Neural cell (in vitro differentiated cells): ENCODE data around the gene PAX8. TPM values are rescaled to one million over a fixed set of nuclear protein-coding genes. Genes with fewer than 3 reads are reported as not detected.

ENCODE experiments used
- H2AFZ ChIP-seq: fragments of 200-600, 300-800 bp; sonication (generic), shearing (Covaris generic); 2 replicates; pipeline ENCODE4 v1.6.0; 2014; ENCODE audit warnings: low read depth, mild to moderate bottlenecking, antibody characterized with exemption, low read length, moderate library complexity
- H3F3A ChIP-seq: fragments of 200-600 bp; shearing (Covaris generic); 2 replicates; pipeline ENCODE4 v1.6.1; 2016; ENCODE audit warnings: mild to moderate bottlenecking, moderate library complexity, mixed read lengths, antibody characterized with exemption, low read length; ENCODE audit not compliant: insufficient read depth, poor library complexity, severe bottlenecking
- H3K27ac ChIP-seq: fragments of 200-600, 300-800 bp; sonication (generic), shearing (Covaris generic); 2 replicates; pipeline ENCODE4 v1.5.1; 2014; ENCODE audit warnings: mild to moderate bottlenecking, low read length, moderate library complexity
- H3K27me3 ChIP-seq: fragments of 300-800, 200-600 bp; sonication (generic), shearing (Covaris generic); 2 replicates; pipeline ENCODE4 v1.6.0; 2014; ENCODE audit warnings: mild to moderate bottlenecking, low read depth, low read length, moderate library complexity; ENCODE audit not compliant: insufficient read depth
- H3K36me3 ChIP-seq: fragments of 300-800, 200-600 bp; sonication (generic), shearing (Covaris generic); 2 replicates; pipeline ENCODE4 v1.5.1; 2014; ENCODE audit warnings: mild to moderate bottlenecking, antibody characterized with exemption, low read length, moderate library complexity; ENCODE audit not compliant: insufficient read depth
- H3K4me2 ChIP-seq: fragments of 300-800, 200-600 bp; sonication (generic), shearing (Covaris generic); 2 replicates; pipeline ENCODE4 v1.6.0; 2014; ENCODE audit warnings: mild to moderate bottlenecking, low read length
- H3K4me3 ChIP-seq: fragments of 300-800, 200-600 bp; sonication (generic), shearing (Covaris generic); 2 replicates; pipeline ENCODE4 v1.5.1; 2014; ENCODE audit warnings: mild to moderate bottlenecking, low read length, moderate library complexity
- H3K79me2 ChIP-seq: fragments of 200-600 bp; shearing (Covaris generic); replicated peaks from 2 replicates; pipeline ENCODE4 v1.6.0; 2014; ENCODE audit warnings: mild to moderate bottlenecking, low read length, moderate library complexity; ENCODE audit not compliant: insufficient read depth
- H3K9ac ChIP-seq: fragments of 300-800, 200-600 bp; sonication (generic), shearing (Covaris generic); 2 replicates; pipeline ENCODE4 v1.6.1; 2016; ENCODE audit warnings: mild to moderate bottlenecking, low read length, mixed read lengths
- H3K9me2 ChIP-seq: fragments of 200-600 bp; shearing (Covaris generic); 2 replicates; pipeline ENCODE4 v1.6.1; 2016; ENCODE audit warnings: mild to moderate bottlenecking, low read length, mixed read lengths; ENCODE audit not compliant: insufficient read depth
- H3K9me3 ChIP-seq: fragments of 200-600, 300-800 bp; sonication (generic), shearing (Covaris generic); 2 replicates; pipeline ENCODE4 v1.6.1; 2016; ENCODE audit warnings: mild to moderate bottlenecking, mixed run types, low read length, moderate library complexity, mixed read lengths
- H4K20me1 ChIP-seq: fragments of 200-600 bp; shearing (Covaris generic); 2 replicates; pipeline ENCODE4 v1.6.1; 2016; ENCODE audit warnings: mild to moderate bottlenecking, mixed run types; ENCODE audit not compliant: insufficient read depth
- CTCF ChIP-seq: fragments of 450-650 bp; IDR thresholded peaks from 2 replicates; pipeline ENCODE4 v1.5.1; 2014; ENCODE audit warnings: antibody characterized with exemption, mild to moderate bottlenecking, moderate library complexity; ENCODE audit not compliant: poor library complexity, severe bottlenecking
- EP300 ChIP-seq: fragments of 450-650 bp; conservative IDR thresholded peaks from 2 replicates; pipeline ENCODE4 v1.6.1; 2014; ENCODE audit warnings: antibody characterized with exemption, mild to moderate bottlenecking, moderate library complexity; ENCODE audit not compliant: poor library complexity, severe bottlenecking
- EZH2 ChIP-seq: fragments of 200-600, 300-800 bp; shearing (Covaris generic), sonication (generic); IDR thresholded peaks from 2 replicates; pipeline ENCODE4 v1.6.1; 2014; ENCODE audit warnings: antibody characterized with exemption, low read length, borderline replicate concordance, mild to moderate bottlenecking; ENCODE audit not compliant: insufficient read depth, poor library complexity, severe bottlenecking
- MXI1 ChIP-seq: fragments of 450-650 bp; conservative IDR thresholded peaks from 2 replicates; pipeline ENCODE4 v1.6.1; 2014; ENCODE audit warnings: antibody characterized with exemption, mild to moderate bottlenecking; ENCODE audit not compliant: poor library complexity, severe bottlenecking
- POLR2AphosphoS5 ChIP-seq: IDR thresholded peaks from 2 replicates; pipeline ENCODE4 v1.6.1; 2012
- RAD21 ChIP-seq: fragments of 450-650 bp; conservative IDR thresholded peaks from 2 replicates; pipeline ENCODE4 v1.6.1; 2014; ENCODE audit warnings: antibody characterized with exemption, mild to moderate bottlenecking, moderate library complexity
- REST ChIP-seq: IDR thresholded peaks from 2 replicates; pipeline ENCODE4 v1.6.1; 2012; ENCODE audit warnings: borderline replicate concordance
- SMC3 ChIP-seq: fragments of 450-650 bp; conservative IDR thresholded peaks from 2 replicates; pipeline ENCODE4 v1.6.1; 2014; ENCODE audit warnings: antibody characterized with exemption, mild to moderate bottlenecking, moderate library complexity; ENCODE audit not compliant: poor library complexity
- TAF1 ChIP-seq: IDR thresholded peaks from 2 replicates; pipeline ENCODE4 v1.6.1; 2012; ENCODE audit warnings: low read depth
- polyA plus RNA-seq: library from polyadenylated mRNA; depleted of rRNA; stranded (reverse); fragments of >200 nt; gene quantifications from 2 replicates; pipeline ENCODE4 v1.2.3, GENCODE V29; 2014

The PAX8 gene
- polyA plus RNA-seq, 1 donor from 2014 or later = not detected

GRCh38 chr2:113273027-113273551 is 5.6 kb downstream of the PAX8 start:
- no peak overlapping the region for H3K27ac ChIP-seq
- no peaks in the 10 kb centered on the region for H3K9me2 ChIP-seq
- no peaks in the 10 kb centered on the region for H3K36me3 ChIP-seq
- no peak overlapping the region for H3K4me3 ChIP-seq
- peaks cover 66% of the 10 kb centered on the region for H3K27me3 ChIP-seq
- H3K9ac ChIP-seq = no peak overlapping the region
- no peaks in the 10 kb centered on the region for H4K20me1 ChIP-seq
- TF ChIP-seq EP300 = no peak
- peak; percentile 36 for TF ChIP-seq CTCF
- no peak overlapping the region for H3K4me2 ChIP-seq
- H2AFZ ChIP-seq = no peak overlapping the region
- H3K79me2 ChIP-seq = no peaks in the 10 kb centered on the region
- H3K9me3 ChIP-seq = no peaks in the 10 kb centered on the region
- H3F3A ChIP-seq = no peaks in the 10 kb centered on the region

DNA sequence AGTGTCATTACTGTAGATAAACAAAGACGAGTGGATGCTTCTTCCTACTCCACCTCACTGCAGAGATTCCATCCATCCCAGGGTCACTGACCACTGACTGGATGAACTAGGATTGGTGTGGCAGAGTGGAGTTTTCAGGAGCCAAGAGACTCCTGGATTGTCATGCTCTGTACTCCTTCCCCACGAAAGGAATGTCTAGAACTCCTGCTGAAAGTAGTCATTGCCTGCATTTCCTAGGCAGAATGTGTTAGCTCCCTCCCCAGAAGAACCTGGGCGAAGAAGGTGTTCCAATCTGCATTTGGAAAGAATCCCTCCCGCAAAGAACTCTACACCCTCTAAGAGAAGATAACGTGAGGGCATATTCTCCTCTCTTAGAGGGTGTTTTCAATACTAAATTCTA is 6.2 kb downstream of the PAX8 start:
- Histone ChIP-seq H3K4me3 (no peak overlapping the region), H3K9me3 (no peaks in the 10 kb centered on the region), H3K27me3 (peaks cover 60% of the 10 kb centered on the region), H4K20me1 (no peaks in the 10 kb centered on the region), H3K4me2 (no peak overlapping the region), H3F3A (no peaks in the 10 kb centered on the region), H3K79me2 (no peaks in the 10 kb centered on the region), H2AFZ (no peak overlapping the region), H3K9ac (no peak overlapping the region), H3K9me2 (no peaks in the 10 kb centered on the region), H3K27ac (no peak overlapping the region), H3K36me3 (no peaks in the 10 kb centered on the region)
- TF ChIP-seq CTCF (no peak), REST (no peak), SMC3 (no peak), POLR2AphosphoS5 (no peak), RAD21 (no peak), EZH2 (no peak), TAF1 (no peak), MXI1 (no peak), EP300 (no peak)
